Adrenal gland (tissue), 5 donors: ENCODE measurements around the gene FYB1.

Experiments
- POLR2A ChIP-seq, 2 donors: fragments of 450-650 bp; IDR thresholded peaks; one replicate each; pipeline ENCODE4 v1.6.1; 2017; ENCODE audit warnings: antibody characterized with exemption in 2 of 2, mild to moderate bottlenecking in 2 of 2, moderate library complexity in 1 of 2
- TF ChIP-seq, protein P1 (sequence below), 6 experiments: fragments of 450-650 bp in 4 of 6; fragments of 200-600 bp in 2 of 6; sonication (generic) in 1 of 6; IDR thresholded peaks; 1 replicate in 5 of 6; 2 replicates in 1 of 6; pipeline versions ENCODE4 v1.5.1 to v1.8.0; 2016 to 2021; ENCODE audit warnings: antibody characterized with exemption in 6 of 6, mild to moderate bottlenecking in 2 of 6, moderate library complexity in 1 of 6
- donor health status: DM: no; HTN: no; CAD: no.

DNA sequence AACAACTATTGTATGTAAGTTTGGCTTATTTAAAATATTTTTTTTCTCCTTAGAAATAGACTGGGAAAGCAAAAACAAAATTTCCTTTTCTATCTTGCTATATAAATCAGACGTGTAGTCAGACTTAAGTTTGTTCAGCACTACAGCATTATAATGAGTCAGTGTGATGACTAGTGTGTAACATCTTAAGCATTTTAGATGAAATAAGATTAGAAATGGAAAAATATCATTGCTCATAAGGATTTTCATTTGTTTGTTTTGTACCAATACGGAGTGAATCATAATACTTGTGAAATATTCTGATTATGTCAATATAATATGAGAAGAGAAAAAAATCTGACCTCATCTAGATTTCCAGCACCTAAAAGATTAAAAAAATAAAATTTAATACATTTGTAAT, 80.5 kb downstream of the FYB1 start:
- TF ChIP-seq, protein P1, sequence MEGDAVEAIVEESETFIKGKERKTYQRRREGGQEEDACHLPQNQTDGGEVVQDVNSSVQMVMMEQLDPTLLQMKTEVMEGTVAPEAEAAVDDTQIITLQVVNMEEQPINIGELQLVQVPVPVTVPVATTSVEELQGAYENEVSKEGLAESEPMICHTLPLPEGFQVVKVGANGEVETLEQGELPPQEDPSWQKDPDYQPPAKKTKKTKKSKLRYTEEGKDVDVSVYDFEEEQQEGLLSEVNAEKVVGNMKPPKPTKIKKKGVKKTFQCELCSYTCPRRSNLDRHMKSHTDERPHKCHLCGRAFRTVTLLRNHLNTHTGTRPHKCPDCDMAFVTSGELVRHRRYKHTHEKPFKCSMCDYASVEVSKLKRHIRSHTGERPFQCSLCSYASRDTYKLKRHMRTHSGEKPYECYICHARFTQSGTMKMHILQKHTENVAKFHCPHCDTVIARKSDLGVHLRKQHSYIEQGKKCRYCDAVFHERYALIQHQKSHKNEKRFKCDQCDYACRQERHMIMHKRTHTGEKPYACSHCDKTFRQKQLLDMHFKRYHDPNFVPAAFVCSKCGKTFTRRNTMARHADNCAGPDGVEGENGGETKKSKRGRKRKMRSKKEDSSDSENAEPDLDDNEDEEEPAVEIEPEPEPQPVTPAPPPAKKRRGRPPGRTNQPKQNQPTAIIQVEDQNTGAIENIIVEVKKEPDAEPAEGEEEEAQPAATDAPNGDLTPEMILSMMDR (IDR thresholded peaks at IDR 0.05), result no peak
- TF ChIP-seq POLR2A (IDR thresholded peaks at IDR 0.05), result no peak
